ENCODE results near the gene FSD1.
"Not testable (repeated sequence)": the region's sequence is repeated elsewhere in the genome, so short reads cannot be mapped to it uniquely, and the experiment has no call there.

Gene FSD1

GRCh38 chr19:4284974-4285373 is 19.4 kb upstream of the FSD1 start:
- no peak for DNase-seq (ENCODE audit: low read depth in 2 of 2)

GRCh38 chr19:4286141-4286540 is 18.3 kb upstream of the FSD1 start:
- DNase-seq (ENCODE audit: low read depth in 2 of 2), result not testable (repeated sequence)

- DNase-seq (ENCODE audit: low read depth in 2 of 2), result no peak
Measured at GRCh38 chr19:4288091-4288777, 16.2 kb upstream of the FSD1 start.

DNA sequence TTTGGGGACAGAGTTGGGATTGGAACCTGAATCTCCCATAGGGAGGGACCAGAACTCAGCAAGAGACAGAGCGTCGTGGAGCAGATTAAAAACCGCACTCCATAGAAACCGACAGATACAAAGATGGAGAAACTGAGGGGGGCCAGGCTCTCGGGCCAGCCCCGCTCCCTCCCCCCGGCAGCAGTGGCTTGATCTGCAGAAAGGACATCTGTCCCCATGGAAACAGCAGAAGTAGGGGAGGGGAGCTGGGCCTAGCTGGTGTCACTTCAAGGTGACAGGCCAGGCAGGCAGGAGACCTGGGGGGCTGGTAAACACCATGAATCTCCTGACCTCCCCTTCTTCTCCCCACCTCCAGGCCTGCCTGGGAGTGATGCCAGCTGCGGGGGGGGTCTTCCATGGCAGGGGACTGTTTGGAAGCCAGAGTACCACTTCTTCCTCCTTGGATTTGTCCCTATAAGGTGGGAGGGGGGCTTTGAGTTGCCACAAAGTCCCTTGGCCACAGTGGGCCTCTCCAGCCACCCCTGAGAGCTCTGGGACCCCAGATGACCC is 13.1 kb upstream of the FSD1 start:
- DNase-seq (ENCODE audit: low read depth in 2 of 2), result no peak

- no peak for DNase-seq (ENCODE audit: low read depth in 2 of 2)
Measured at GRCh38 chr19:4292515-4292914, 11.9 kb upstream of the FSD1 start.

GRCh38 chr19:4294389-4294788 is 10.0 kb upstream of the FSD1 start:
- no peak for DNase-seq (ENCODE audit: low read depth in 2 of 2)

DNA sequence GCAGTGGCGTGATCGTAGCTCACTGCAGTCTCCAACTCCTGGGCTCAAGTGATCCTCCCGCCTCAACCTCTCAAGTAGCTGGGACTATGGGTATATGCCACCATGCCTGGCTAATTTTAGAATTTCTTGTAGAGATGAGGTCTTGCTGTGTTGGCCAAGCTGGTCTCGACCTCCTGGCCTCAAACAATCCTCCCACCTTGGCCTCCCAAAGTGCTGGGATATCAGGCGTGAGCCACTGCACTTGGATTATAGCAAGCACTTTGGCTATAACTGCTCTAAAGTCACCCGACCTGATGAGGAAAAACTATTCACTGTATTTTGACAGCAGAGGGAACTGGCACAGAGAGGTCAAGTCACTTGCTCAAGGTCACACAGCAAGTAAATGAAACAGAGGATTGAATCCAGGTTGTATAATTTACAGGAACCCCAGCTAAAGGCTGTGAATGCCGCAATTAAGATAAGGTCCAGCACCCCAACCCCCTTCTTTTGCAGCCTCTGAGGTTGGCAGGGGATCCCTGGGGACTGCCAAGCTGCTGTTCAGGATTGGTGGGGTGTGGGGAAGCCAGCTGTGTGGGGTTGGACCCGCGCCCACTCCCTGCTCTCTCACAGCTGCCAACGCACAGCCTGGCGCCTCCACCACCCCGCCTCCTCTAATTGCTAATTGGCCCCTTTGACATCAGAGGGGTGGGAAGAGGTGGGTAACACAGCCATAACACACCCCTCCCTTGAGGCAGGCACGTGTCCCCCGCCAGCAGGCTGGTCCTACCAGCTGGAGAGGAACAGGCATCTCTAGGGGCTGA is 8.2 kb upstream of the FSD1 start:
- DNase-seq (ENCODE audit: low read depth in 2 of 2), result no peak

GRCh38 chr19:4297901-4298809 is 6.2 kb upstream of the FSD1 start:
- no peak for DNase-seq (ENCODE audit: low read depth in 2 of 2)

- no peak for DNase-seq (ENCODE audit: low read depth in 2 of 2)
Measured at GRCh38 chr19:4298810-4299550, 5.4 kb upstream of the FSD1 start.

- DNase-seq (ENCODE audit: low read depth in 2 of 2), result no peak
Measured at GRCh38 chr19:4300589-4300988, 3.8 kb upstream of the FSD1 start.

- no peak for DNase-seq (ENCODE audit: low read depth in 2 of 2)
Measured at GRCh38 chr19:4301590-4302242, 2.7 kb upstream of the FSD1 start.

DNA sequence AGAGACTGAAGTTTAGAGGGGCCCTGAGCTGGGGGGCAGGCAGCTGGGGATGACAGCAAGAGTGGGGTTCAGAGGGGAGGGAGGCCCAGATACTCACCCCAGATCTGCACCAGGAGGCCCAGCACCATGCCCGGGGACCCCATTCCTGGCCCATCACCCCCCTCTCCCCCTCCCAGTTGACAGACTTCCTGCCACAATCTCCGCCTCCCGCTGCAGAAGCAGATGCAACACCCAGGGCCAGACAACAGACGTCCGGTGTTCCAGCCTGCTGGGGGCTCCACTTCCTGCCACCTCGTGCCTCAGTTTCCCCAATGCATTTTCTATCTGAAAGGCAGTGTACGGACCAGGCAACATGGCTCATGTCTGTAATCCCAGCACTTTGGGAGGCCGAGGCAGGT is 2.2 kb upstream of the FSD1 start, which contains the start of gene TMIGD2:
TMIGD2 (minus strand) TSS at position 147 of the 398 bp plus-strand sequence; CDS start at position 143, 4 bp downstream.
- no peak for DNase-seq (ENCODE audit: low read depth in 2 of 2)

DNA sequence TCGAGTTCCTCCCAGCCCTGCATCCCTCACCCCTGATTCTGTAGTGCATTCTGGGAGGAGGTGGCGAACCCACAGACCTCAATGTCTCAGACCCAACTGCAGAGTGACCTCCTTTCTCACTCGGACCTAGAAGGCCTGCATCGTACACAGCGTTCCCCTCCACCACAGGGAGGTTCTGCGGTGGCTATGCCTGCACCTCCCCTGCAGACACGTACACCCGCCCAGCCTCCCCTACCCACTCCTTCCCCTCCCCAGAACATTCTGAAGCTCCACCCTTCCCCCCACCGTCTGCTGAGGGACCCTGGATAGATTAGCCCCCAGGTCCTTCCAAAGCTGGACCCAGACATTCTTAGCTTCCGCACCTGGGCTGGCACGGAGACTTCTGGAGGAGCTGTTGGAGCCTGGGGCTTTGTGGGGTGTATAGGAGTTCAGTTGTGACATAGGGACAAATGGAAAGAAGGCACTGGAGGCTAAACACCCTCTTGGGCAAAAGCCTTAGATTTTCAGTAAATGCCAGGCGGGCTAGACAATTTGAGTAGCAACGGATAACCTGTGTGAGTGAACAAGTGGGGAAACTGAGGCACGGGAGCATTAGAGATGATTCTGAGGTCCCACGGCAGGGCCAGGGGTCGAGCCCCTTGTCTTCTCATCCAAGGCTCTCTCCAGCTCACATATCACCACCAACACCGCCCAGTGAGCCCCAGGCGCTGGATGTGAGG is 420 bp upstream of the FSD1 start:
- no peak for DNase-seq (ENCODE audit: low read depth in 2 of 2)

DNA sequence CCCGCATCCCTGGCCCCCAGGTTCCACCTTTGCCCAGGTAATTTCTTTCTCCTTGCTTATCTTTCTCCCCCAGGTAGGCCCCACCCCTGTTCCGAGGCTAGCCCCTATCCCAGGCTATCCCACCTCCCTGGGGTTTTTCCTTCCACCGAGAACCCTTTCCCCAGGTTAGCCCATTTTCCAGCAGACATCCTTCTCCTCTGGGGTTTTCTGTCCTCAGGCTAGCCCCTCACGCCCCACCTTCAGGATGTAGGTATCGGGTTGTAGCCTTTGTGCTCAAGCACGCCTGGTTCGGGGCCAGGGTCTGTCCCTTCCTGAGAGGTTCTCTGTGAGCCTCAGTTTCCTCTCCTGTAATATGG is 837 bp downstream of the FSD1 start:
- DNase-seq (ENCODE audit: low read depth in 2 of 2), result no peak

DNA sequence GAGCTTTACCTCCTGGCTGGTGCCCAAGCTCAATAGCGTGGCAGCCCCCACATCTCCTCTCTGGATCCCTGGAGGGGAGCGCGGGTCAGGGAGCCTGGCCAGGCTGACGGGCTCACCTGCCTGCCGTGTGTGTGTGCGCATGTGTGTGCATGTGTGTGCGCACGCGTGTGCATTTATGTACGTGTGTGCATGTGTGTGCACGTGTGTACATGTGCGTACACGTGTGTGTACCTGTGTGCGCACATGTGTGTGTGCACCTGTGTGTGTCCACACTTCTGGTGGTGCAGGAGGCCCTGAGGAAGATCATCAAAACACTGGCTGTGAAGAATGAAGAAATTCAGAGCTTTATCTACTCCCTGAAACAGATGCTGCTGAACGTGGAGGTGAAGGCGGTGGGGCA is 1.3 kb downstream of the FSD1 start:
- no peak for DNase-seq (ENCODE audit: low read depth in 2 of 2)

DNA sequence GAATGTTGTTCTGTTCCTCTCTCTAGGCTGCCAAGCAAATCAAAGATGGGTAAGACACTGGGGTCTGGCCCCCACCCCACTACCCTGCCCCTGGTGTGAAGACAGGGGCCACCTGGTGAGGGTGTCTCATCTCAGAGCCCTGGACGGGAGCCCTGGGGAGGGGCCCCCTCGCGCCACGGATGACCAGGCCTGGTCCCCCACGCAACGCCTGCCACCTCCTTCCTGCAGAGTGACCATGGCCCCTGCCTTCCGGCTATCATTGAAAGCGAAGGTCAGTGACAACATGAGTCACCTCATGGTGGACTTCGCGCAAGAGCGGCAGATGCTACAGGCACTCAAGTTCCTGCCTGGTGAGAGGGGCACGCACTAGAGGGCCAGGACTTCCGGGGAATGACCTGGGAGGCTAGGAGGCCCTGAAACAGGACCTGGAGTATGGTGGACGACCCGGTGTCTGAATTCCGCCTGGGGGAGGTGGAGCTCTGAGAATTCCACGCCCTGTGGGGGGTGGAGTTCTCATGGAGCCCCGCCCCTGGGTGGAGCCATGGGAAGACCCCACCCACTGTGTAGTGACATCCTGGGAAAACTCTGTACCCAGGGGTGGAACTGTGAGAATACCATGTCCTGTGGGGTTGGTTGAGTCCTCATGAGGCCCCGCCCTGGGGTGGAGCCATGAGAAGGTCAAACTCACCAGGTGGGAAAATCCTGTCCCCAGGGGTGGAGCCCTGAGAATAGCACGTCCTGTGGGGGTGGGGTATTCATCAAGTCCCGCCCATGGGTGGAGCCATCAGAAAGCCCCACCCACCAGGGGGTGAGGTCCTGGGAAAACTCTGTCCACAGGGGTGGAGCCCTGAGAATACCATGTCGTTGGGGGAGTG is 6.1 kb downstream of the FSD1 start:
- DNase-seq (ENCODE audit: low read depth in 2 of 2), result no peak

DNA sequence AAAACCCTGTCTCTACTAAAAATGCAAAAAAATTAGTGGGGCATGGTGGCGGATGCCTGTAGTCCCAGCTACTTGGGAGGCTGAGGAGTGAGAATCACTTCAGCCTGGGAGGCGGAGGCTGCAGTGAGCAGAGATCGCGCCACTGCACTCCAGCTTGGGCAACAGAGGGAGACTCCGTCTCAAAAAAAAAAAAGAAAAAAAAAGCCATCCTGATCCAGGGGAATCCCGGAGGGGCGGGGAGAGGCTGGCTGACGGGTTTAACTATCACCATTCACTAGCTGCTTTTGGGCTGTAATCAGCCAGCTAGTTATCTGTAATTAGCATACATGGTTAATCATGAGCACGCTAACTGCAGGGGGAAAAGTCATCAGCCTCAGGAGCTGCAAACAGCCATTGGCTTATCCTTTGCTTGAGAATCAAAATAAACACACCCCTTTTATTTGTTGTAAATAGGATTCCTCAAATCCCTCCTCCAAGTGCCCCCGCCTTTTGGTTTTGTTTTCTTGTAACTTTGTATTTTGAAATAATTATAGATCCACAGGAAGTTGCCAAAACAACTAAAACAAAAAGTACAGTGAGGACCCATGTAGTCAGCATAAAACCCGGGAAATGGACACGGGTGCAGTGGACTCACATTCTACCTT is 9.6 kb downstream of the FSD1 start:
- DNase-seq (ENCODE audit: low read depth in 2 of 2), result no peak

GRCh38 chr19:4316956-4317355 is 12.6 kb downstream of the FSD1 start:
- no peak for DNase-seq (ENCODE audit: low read depth in 2 of 2)

- DNase-seq (ENCODE audit: low read depth in 2 of 2), result no peak
Measured at GRCh38 chr19:4318460-4318859, 14.1 kb downstream of the FSD1 start.
